GM12878 (cell line): ENCODE data around the gene NME7. TPM values are rescaled to one million over a fixed set of nuclear protein-coding genes. Genes with fewer than 3 reads are reported as not detected.

ENCODE experiments used
- ATAC-seq: fragments of 200-7000 bp; cut with Tn5 transposase; 3 replicates; pipeline ENCODE4 v1.9.1; 2020; ENCODE audit warnings: mild to moderate bottlenecking, moderate library complexity
- BruUV-seq: library from RNA; stranded (reverse); fragments of 400-500 nt; replicated peaks from 2 replicates; lab custom pipeline; 2021; lab: Mats Ljungman, UMichigan
- CTCF ChIA-PET: fragments of 300-600 bp; sonication (Branson Sonifier 250); formaldehyde crosslinking; extraction: SDS; loops from one replicate; lab custom pipeline; 2021; ENCODE audit warnings: inconsistent platforms; lab: Yijun Ruan, JAX
- POLR2A ChIA-PET: fragments of 350-600 bp; formaldehyde crosslinking; extraction: SDS; loops from one replicate; lab custom pipeline; 2021; ENCODE audit warnings: inconsistent platforms; lab: Charles Lee
- RAD21 ChIA-PET: fragments of 300-600 bp; sonication (Branson Sonifier 250); formaldehyde crosslinking; loops from one replicate; lab custom pipeline; 2023; ENCODE audit warnings: antibody characterized with exemption; ENCODE audit not compliant: unreplicated experiment; lab: Charles Lee
- SMC1A ChIA-PET: fragments of 300-600 bp; sonication (Branson Sonifier 250); formaldehyde crosslinking; loops from one replicate; lab custom pipeline; 2023; ENCODE audit not compliant: unreplicated experiment, uncharacterized antibody; lab: Charles Lee
- DNase-seq: peaks from one replicate; pipeline ENCODE4 v3.0.0-alpha.2; 2011; ENCODE audit warnings: low read depth, low spot score
- FAIRE-seq: peaks from 3 replicates; lab custom pipeline; 2011; peaks lifted over from hg19 to GRCh38; lab: Jason Lieb, UNC
- H2AFZ ChIP-seq: 2 replicates; pipeline ENCODE4 v1.6.0; 2011; ENCODE audit warnings: low read depth, low read length, control low read depth; ENCODE audit not compliant: control insufficient read depth
- H3K27ac ChIP-seq: 2 replicates; pipeline ENCODE4 v1.5.1; 2011; ENCODE audit warnings: control low read depth; ENCODE audit not compliant: control insufficient read depth, insufficient read depth
- H3K27me3 ChIP-seq, 2 experiments: replicated peaks in 1 of 2; 2 replicates each; pipeline versions ENCODE4 v1.6.0 to v1.6.1; 2011; ENCODE audit warnings: low read length in 1 of 2; ENCODE audit not compliant: control insufficient read depth in 2 of 2, insufficient read depth in 2 of 2
- H3K36me3 ChIP-seq, 2 experiments: 2 replicates each; pipeline ENCODE4 v1.5.1; 2011; ENCODE audit warnings: low read length in 1 of 2; ENCODE audit not compliant: control insufficient read depth in 2 of 2, insufficient read depth in 2 of 2
- H3K4me1 ChIP-seq: 2 replicates; pipeline ENCODE4 v1.6.1; 2011; ENCODE audit warnings: mild to moderate bottlenecking, low read length, moderate library complexity, mixed read lengths; ENCODE audit not compliant: control insufficient read depth, insufficient read depth
- H3K4me2 ChIP-seq: 2 replicates; pipeline ENCODE4 v1.6.0; 2011; ENCODE audit warnings: control low read depth; ENCODE audit not compliant: control insufficient read depth, insufficient read depth
- H3K4me3 ChIP-seq: fragments of 200-600 bp; sonication (generic); 2 replicates; pipeline ENCODE4 v1.5.1; 2016
- H3K79me2 ChIP-seq: 2 replicates; pipeline ENCODE4 v1.6.0; 2011; ENCODE audit warnings: low read length; ENCODE audit not compliant: control insufficient read depth, insufficient read depth
- H3K9ac ChIP-seq: 2 replicates; pipeline ENCODE4 v1.8.0; 2011; ENCODE audit warnings: low read length, control low read depth, mixed read lengths; ENCODE audit not compliant: control insufficient read depth, insufficient read depth
- H3K9me3 ChIP-seq: replicated peaks from 3 replicates; pipeline ENCODE4 v1.5.1; 2011; ENCODE audit warnings: mild to moderate bottlenecking, low read length; ENCODE audit not compliant: control insufficient read depth, insufficient read depth
- H4K20me1 ChIP-seq: 2 replicates; pipeline ENCODE4 v1.6.0; 2011; ENCODE audit not compliant: control insufficient read depth, insufficient read depth
- BACH1 ChIP-seq: fragments of 450-650 bp; IDR thresholded peaks from 2 replicates; pipeline ENCODE4 v1.6.1; 2017; ENCODE audit warnings: mild to moderate bottlenecking, borderline replicate concordance
- BRCA1 ChIP-seq: IDR thresholded peaks from 2 replicates; pipeline ENCODE4 v1.6.1; 2011; ENCODE audit warnings: low read depth, low read length, improper control_type of control experiment
- ELK1 ChIP-seq: IDR thresholded peaks from 2 replicates; pipeline ENCODE4 v1.6.1; 2012; ENCODE audit warnings: low read depth, low read length, improper control_type of control experiment
- GATAD2B ChIP-seq: fragments of 450-650 bp; conservative IDR thresholded peaks from 2 replicates; pipeline ENCODE4 v1.6.1; 2017; ENCODE audit warnings: low read depth, mild to moderate bottlenecking, moderate library complexity
- JUNB ChIP-seq: IDR thresholded peaks from 2 replicates; pipeline ENCODE4 v1.6.1; 2016; ENCODE audit warnings: antibody characterized with exemption, mild to moderate bottlenecking
- JUND ChIP-seq: IDR thresholded peaks from 2 replicates; pipeline ENCODE4 v1.6.1; 2012; ENCODE audit warnings: low read depth, mild to moderate bottlenecking, low read length, improper control_type of control experiment, moderate library complexity
- KLF5 ChIP-seq: fragments of 450-650 bp; IDR thresholded peaks from 2 replicates; pipeline ENCODE4 v1.6.1; 2014; ENCODE audit warnings: mild to moderate bottlenecking; ENCODE audit not compliant: partially characterized antibody
- MEF2B ChIP-seq: fragments of 450-650 bp; IDR thresholded peaks from 2 replicates; pipeline ENCODE4 v1.6.1; 2018; ENCODE audit warnings: mild to moderate bottlenecking, moderate library complexity; ENCODE audit not compliant: partially characterized antibody, poor library complexity, severe bottlenecking
- NFYB ChIP-seq: IDR thresholded peaks from 2 replicates; pipeline ENCODE4 v1.6.1; 2011; ENCODE audit warnings: low read depth, mild to moderate bottlenecking, low read length, improper control_type of control experiment, moderate library complexity; ENCODE audit not compliant: insufficient read depth
- PML ChIP-seq: IDR thresholded peaks from 2 replicates; pipeline ENCODE4 v1.6.1; 2012; ENCODE audit warnings: low read length, inconsistent platforms
- RAD51 ChIP-seq: fragments of 450-650 bp; IDR thresholded peaks from 2 replicates; pipeline ENCODE4 v1.6.1; 2016; ENCODE audit warnings: moderate library complexity, mild to moderate bottlenecking, inconsistent platforms
- RCOR1 ChIP-seq: conservative IDR thresholded peaks from 2 replicates; pipeline ENCODE4 v1.6.1; 2012; ENCODE audit warnings: low read depth, low read length, improper control_type of control experiment
- SMARCA5 ChIP-seq: fragments of 450-650 bp; IDR thresholded peaks from 2 replicates; pipeline ENCODE4 v1.6.1; 2017; ENCODE audit warnings: mild to moderate bottlenecking
- TAF1 ChIP-seq: IDR thresholded peaks from 2 replicates; pipeline ENCODE4 v1.6.1; 2011; ENCODE audit warnings: mild to moderate bottlenecking, low read depth, low read length, borderline replicate concordance
- TCF3 ChIP-seq: IDR thresholded peaks from 2 replicates; pipeline ENCODE4 v1.6.1; 2012; ENCODE audit warnings: low read depth, mild to moderate bottlenecking, low read length, borderline replicate concordance; ENCODE audit not compliant: insufficient read depth
- WGBS: methylation state at CpG from one replicate; pipeline ENCODE4 v1.1.6; 2016; ENCODE audit warnings: low lambda C conversion rate; ENCODE audit not compliant: insufficient replicate concordance, insufficient coverage; ENCODE audit errors: missing lambda C conversion rate; 5-methylcytosine and 5-hydroxymethylcytosine counted together
- in situ Hi-C: fragments of 300-500 bp; cut with MboI; formaldehyde crosslinking; loops from 9 replicates; pipeline ENCODE4 v1.14.3; 2018; ENCODE audit warnings: mixed read lengths
- intact Hi-C: fragments of 100-400 bp; cut with micrococcal nuclease; formaldehyde crosslinking; loops from one replicate; pipeline ENCODE4 v1.14.2; 2022; ENCODE audit not compliant: unreplicated experiment
- polyA plus RNA-seq, 11 experiments: library from polyadenylated mRNA; depleted of rRNA in 4 of 11; unstranded in 6 of 11; stranded (reverse) in 5 of 11; fragments of >200 nt; fragmentation: Nextera tagmentation in 4 of 11; fragmentation: Illumina TruSeq in 1 of 11; extraction: Ambion mirVana in 4 of 11; extraction: Trizol in 1 of 11; gene quantifications; 1 replicate in 1 of 11; 2 replicates in 10 of 11; pipeline versions ENCODE4 v1.2.1 to v1.2.3, GENCODE V29; 2011 to 2016; ENCODE audit warnings: inconsistent platforms in 2 of 11, missing spikeins in 2 of 11, low read depth in 1 of 11
- total RNA-seq, 4 experiments: library from RNA; depleted of rRNA in 3 of 4; stranded (reverse); fragments of >200 nt in 3 of 4; fragmentation: Illumina TruSeq in 1 of 4; extraction: Trizol in 1 of 4; gene quantifications; 2 replicates each; pipeline versions ENCODE4 v1.2.1 to v1.2.3, GENCODE V29; 2013 to 2021

The NME7 gene
- total and polyA plus RNA-seq, 10 of the 15 experiments (the other 5 are each of a cell fraction or from before 2014, with no cell fraction given) = 1.5 to 15.6 (median 7.2) TPM

GRCh38 chr1:169112241-169112640 lies 255.4 kb downstream of the NME7 start:
- RAD21 ChIA-PET = interaction anchor here (0.7 to 6.8 kb wide), 14 partner anchors 21 to 769 kb away, joined by 3 to 135 read pairs (median 6); no protein-coding TSS in a partner anchor
- 60% methylated on average over 6 of the region's 6 CpGs for WGBS
- Histone ChIP-seq H3K36me3 (peaks cover 0 to 4% of the 10 kb centered on the region in 2 experiments; a peak in 2 of 4 replicates), H4K20me1 (no peaks in the 10 kb centered on the region), H3K27ac (no peak overlapping the region), H3K9me3 (no peaks in the 10 kb centered on the region), H3K79me2 (peaks cover 9% of the 10 kb centered on the region)
- no peak for FAIRE-seq
- in situ Hi-C loops (no loop called here), intact Hi-C loops (no loop called here)
- CTCF ChIA-PET = interaction anchor here (0.6 to 9.6 kb wide), 23 partner anchors 8 to 770 kb away, joined by 3 to 100 read pairs (median 6); partner anchors contain the start of genes BLZF1 and NME7
- no TSS peak for BruUV-seq
- SMC1A ChIA-PET = interaction anchor here (0.6 to 15.1 kb wide), 33 partner anchors 6 to 769 kb away, joined by 3 to 188 read pairs (median 5); no protein-coding TSS in a partner anchor
- POLR2A ChIA-PET = interaction anchor here (0.6 to 7.1 kb wide), 4 partner anchors 8 to 212 kb away, joined by 6 to 69 read pairs (median 8); no protein-coding TSS in a partner anchor
- TF ChIP-seq RAD51 (no peak), JUNB (no peak), BRCA1 (no peak), TCF3 (no peak), ELK1 (no peak), GATAD2B (no peak), NFYB (no peak), PML (no peak), KLF5 (no peak), JUND (no peak), RCOR1 (no peak), SMARCA5 (no peak), TAF1 (no peak), MEF2B (no peak), BACH1 (no peak)
- TF ChIP-seq, all 136 proteins: peak for 0
- Histone ChIP-seq H3K4me1 (peaks cover 8% of the 10 kb centered on the region), H3K4me3 (no peak overlapping the region), H3K27me3 (no peaks in the 10 kb centered on the region), H2AFZ (no peak overlapping the region), H3K9ac (no peak overlapping the region), H3K4me2 (no peak overlapping the region)
- no peak for ATAC-seq
- DNase-seq = no peak
